ENCODE measurements around the gene BASP1.

DNA sequence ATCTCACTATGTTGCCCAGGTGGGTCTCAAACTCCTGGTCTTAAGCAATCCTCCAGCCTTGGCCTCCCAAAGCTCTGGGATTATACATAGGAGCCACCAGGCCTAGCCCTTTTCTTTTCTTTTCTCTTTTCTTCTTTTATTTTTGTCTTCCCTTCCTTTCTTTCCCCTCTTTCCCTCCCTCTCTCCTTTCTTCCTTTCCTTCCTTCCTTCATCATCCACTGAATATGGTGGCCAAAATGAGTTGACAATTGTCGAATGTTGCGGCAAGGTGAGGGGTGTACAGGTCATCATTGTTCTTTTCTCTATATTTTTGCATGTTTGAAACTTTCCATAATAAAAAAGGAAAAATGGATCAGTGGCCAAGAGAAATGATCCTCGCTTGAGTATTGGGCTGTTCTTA lies 32.1 kb upstream of the BASP1 start:
- TF ChIP-seq MAX (IDR thresholded peaks at IDR 0.05; ENCODE audit: low read depth, low read length) (no peak), POLR2A (IDR thresholded peaks at IDR 0.05; ENCODE audit: extremely low read depth, insufficient read length) (no peak)
